HG03039 (cell line): Measurements from ENCODE around the gene DAAM1.
A peak's percentile ranks its signal among the peaks of the same experiment; 100 is the strongest.

Source experiments
- ATAC-seq: cut with Tn5 transposase; IDR thresholded peaks from one replicate; pipeline ENCODE4 v1.9.1; 2021; ENCODE audit warnings: mild to moderate bottlenecking, moderate library complexity; ENCODE audit not compliant: unreplicated experiment

DAAM1 gene

DNA sequence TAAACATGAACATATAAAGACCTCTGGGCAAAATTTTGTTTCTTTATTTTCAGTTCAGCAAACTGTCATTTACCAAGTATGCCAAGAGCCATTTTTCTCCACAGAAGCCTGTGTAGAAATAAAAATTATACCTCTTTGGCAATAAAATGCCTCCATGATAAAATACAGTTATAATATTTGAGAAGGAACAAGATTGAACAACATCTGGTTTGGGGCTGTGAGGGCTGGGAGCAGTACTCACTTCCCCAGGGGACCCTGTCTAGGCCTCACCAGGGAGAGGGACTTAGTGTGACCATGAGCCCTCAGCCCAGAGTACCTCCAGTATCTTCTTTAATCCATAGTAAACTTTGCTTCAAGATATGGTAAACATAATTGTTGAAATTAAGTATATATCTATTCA is 65.1 kb downstream of the DAAM1 start:
- ATAC-seq, result no peak

DNA sequence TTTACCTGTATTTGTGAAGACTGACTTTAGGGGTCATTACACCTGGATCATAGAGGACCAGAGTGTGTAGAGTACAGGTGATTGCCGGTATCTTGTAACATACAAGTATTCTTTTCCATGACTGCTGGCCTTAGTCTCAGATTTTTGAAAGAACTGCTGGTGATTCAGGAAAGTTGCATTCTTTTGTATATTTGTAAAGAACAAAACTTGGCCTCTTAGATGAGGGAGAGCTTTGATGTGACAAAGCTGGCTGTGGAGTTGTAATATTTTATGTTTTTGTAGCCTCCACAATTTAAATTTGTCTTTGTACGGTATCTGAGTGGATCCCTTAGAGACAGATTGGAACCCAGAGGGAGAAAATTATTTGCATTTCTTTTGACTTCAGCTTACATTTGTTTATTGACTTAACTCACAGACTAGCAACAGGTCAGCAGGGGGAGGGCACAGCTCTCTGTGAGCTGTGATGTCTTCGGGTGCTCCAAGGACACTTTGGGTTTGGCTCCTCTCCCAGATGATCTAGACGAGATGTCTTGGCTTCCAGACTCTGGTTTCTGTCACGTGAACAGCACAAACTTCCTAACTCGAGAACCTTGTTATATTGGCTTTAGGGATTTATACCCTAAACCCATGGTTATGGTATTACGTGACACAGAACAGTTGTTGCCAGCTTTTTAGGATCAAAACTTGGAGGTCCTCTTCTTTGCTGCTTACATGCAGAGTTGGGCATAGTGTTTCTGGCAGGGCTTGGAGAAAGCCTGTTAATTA is 65.9 kb downstream of the DAAM1 start:
- no peak for ATAC-seq

DNA sequence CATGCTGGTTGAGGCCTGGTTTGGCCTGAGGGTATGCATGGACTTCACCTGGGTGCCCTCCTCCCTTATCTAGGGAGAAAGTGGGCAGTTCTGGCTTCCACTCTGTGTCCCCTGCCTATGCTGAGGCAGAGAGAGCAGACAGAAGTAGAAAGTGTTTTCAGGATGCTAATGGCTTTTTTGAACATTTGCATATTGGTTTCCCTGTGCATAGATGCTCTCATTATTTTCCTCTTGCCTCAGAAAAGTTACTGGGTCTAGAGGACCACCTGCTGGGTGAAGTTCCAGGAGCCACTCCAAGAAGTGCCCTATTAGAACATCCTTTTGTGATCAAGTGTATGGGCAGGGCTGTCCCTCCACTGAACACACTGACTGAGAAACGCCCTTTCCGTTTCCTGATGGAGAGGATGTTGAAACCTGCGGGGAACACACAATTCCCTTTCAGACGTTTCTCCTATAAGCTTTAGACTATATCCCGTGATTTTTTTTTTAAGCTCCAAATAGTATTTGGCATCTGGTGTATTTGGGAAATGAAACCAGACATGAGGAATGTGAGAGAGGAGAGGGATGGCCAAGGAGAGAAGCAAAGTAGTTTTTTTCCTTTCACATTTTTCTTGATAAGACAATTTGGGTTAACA is 66.6 kb downstream of the DAAM1 start:
- ATAC-seq, result peak; percentile 66

DNA sequence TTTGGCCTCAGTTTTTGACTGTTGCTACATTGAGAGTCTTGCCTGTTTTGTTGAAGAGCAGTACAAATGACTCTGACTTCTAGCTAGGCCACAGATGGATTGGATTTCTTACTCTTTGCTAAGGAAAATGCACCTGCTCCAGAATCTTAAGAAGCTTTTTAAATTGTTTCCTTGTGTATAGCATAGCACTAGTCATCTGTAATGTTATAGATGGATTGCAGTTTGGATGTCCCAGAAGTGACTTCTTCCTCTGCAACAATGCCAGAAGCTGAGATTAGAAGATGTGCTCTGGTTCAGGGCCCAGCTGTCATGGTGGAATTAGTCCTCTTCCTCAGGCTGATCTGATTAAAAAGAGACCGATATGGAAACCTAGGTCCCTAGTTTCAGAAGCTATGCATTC is 67.9 kb downstream of the DAAM1 start:
- ATAC-seq, result no peak

DNA sequence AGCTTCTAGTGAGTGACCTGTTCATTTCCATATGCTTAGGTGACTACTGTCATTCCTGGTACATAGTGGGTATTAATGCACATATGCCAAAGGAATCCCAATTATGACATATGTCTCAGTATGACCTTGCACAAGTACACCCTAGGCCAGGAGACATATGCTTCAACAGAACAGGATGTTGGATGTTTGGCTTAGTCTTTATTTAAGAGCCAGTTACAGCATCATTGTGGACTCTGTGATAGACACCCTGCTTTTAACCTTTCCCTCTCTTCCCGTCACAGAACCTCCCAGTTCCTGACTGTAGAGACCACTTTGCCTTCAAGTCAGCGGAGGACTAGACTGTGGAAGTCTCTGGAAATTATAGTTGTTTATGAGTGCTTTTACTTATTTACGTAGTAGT is 72.9 kb downstream of the DAAM1 start:
- no peak for ATAC-seq

DNA sequence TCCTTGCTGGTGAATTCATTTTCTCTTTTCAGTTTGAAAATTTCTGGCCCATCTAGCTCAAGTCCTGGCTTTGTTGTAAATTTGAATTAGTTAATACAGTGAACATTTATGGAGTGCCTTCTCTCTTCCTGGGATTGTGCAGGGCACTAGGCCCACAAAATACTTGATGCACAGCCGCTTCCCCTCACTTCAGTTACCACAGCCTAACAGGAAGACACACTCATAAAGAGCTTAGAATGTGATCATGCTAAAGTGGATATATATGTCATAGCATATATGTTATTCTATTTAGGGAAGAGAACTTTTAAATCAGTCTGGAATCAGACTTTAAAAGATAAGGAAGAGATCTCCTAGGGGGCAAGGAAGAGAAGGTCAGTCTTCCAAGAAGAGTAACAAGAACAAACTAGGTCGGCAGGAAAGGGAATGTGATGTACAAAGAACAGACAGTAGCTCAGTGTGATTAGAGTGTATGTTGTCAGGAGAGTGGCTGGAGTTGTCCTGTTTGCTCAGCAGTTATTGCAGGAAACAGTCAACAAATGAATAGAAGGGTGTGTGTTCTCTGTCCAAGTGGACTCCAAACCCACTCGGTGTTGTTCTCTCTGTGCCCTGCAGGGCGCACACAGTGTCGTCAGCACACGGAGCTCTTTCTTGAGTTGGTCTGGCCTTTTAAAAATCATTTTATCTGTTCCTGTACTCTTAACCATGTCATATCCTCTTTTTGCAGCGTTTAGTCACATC is 74.4 kb downstream of the DAAM1 start:
- no peak for ATAC-seq

DNA sequence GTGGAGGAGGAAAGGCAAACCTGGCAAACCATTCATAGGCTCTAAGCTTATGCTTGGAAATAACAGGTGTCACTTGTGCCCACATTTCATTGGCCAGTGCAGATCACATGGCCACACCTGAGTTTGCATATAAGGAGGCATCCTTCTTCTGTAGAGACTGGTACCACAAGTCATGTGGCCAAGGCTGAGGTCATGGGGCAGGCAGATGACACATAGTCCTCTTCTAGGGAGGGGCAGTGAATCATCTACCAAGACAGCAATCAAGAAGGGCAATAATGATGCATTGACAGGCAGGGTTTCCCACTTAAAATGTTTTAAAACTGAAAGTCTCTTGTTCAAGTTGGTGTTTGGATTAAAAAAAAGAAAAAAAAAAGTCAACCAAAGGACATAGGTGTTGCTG is 77.3 kb downstream of the DAAM1 start:
- ATAC-seq, result no peak

DNA sequence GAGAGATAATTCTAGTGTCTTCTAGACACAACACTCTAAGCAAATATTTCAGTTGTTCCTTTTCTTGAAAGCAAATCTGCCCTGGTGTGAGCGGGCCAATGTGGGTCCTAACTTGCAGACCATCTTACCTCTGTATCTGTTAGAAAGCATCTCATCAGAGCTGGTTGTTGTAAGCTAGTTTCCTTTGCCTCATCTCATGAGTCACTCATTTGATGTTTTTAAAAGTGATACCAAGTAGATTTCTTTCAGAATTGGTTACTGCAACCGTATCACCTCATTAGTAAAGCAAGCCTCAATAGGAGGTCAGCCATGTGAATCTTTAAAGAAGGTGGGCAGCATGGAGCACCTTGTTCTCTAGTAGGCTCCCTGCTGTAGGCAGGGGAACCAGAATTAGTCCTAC is 78.6 kb downstream of the DAAM1 start:
- ATAC-seq, result no peak

DNA sequence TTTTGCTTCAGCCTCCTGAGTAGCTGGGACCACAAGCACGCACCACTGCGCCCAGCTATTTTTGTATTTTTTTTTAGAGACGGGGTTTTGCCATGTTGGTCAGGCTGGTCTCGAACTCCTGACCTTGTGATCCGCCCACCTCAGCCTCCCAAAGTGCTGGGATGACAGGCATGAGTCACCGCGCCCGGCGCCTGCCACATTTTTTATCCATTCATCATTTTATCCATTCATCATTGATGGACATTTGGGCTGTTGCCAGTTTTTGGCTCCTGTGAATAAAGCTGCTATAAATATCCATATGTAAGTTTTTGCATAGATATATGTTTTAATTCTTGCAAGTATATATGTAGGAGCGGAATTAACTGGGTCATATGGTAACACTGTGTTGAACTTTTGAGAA is 79.5 kb downstream of the DAAM1 start:
- ATAC-seq, result no peak

DNA sequence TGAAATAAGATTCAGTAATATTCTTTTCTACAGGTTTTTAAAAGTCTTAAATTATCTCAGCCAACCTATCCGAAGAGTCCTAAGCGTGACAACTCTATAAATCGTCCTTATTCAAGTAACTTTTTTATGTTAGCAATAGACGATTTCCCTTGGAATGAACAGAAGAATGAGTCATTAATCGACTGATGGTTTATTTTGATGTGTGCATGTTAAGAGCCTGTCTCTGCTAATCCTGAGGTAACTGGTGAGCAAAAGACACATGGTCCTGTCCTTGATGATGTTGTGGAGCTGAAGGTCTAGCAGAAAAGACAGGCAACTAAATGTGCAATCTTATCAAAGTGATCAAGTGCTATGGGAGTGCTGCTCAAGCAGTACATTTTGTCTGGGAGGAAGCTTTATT is 80.4 kb downstream of the DAAM1 start:
- ATAC-seq, result no peak

DNA sequence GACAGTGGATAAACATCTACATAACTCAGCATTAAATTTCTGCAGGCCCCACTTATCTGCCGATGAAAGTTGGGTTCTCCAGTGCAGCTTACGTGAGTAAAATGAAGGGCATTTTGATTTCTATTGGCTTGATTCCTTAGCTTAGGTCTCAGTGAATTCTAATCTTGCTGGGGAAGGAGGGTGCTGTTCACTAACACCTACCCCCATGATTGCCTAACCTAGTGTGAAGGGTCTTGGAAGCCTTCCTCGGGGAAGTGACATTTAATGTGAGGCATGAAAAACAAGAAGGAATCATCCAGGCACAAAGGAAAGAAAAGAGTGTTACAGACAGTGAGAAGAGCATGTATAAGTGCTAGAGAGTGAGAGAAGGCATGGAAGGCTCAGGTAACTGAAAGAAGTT is 81.0 kb downstream of the DAAM1 start:
- ATAC-seq, result no peak

DNA sequence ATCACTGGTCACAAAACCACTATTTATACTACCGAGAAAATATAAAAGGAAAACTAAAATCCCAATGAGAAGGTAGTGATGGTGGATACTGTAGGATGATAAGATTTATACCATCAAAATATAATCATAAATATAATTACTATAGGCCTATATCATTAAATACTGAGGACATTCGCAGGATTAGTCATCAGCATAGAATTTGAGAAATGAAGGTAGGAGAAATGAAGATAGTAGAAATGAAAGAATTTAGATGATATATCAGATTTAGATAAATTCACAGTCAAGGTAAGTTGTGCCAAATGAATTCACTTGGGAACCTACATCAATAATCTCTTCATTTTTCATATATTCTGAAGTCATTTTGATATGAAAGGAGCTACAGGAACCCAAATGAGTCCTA is 82.8 kb downstream of the DAAM1 start:
- ATAC-seq, result no peak

DNA sequence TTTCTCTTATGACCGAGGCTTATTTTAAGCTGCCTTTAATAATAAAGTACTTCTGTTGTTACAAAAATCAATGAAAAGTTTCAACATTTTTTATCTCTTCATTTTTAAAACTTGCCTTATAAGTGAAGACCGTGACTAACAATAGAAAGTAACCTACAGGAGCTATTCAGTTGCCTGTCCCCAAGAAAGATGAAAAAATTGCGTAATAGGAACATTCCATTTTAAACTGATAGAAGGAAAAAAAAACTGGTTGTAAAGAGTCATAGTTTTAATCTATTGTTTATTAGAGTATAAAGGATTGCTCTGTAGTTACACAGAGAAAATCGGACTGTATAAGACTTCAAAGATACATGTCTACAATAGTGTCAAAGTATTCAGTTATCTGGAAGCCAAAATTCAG is 83.3 kb downstream of the DAAM1 start:
- no peak for ATAC-seq

DNA sequence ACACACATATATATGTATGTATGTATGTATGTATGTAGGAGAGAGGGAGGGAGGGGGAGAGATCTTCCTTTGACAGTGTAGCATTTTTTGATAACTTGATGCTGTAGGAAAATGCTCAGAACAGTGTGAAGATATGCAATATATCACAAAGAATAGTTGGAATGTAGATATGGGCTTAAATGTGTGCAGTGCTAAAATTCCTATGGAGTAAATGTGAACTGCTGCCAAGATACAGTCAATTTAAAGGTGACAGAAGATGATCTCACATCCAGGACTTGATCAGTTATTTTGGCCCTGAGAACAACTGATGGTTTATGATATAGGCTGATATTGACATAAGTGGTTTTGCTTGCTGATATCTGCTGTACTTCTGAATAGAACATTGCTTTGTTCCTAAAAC is 84.2 kb downstream of the DAAM1 start:
- ATAC-seq, result no peak

DNA sequence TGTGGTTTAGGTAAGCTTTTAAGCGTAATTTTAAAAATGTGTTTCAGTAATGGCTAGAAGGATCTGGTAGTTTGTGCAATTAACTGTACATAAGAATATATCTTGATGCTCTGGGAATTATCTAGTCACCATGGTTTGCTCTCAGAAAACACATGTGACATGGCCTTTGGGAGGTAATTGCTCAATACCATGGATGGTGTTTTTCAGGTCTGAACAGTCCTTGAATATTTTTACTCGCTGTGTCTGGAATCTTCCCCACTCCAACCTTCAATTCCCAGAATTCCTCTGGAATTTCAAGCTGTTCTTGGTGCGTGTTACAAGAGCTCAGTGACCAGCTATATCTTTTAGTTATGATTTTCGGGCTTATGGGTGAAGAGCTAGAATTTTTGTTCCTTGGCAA is 85.3 kb downstream of the DAAM1 start:
- ATAC-seq, result no peak

DNA sequence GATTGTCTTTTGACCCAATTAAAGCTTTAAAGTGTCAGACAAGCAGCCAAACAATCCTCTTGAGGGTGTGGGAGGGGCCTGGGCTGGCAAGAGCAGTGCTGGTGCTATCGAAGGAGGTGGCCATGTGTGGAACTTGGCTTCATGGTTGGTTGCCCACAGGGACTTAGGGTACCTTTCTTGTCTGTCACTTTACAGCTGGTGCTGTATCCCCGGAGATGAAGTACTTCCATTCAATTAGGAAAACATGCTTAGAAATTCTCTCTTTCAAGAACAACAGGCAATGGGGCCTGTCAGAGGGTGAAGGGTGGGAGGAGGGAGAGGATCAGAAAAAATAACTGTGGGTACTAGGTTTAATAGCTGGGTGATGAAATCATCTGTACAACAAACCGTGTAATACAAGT is 86.5 kb downstream of the DAAM1 start:
- no peak for ATAC-seq

DNA sequence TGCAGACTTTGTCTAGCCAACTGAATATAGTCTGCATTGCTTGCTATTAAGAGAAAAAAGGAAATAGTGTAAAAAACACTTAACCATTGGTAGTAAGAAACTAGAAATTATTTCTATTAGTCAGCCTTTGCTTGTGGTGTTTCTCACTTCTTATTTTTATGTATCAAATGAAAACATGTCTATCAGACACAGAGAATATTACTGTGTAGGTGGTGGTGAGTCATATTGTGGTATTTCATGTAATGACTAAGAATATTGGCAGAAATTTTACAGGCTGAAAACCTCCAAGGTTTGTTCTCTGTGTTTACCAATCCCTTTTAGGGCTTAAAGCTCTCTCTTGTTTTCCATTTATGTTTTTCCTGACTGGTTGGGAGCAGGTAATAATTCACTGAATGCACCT is 87.2 kb downstream of the DAAM1 start:
- peak; percentile 89 for ATAC-seq

DNA sequence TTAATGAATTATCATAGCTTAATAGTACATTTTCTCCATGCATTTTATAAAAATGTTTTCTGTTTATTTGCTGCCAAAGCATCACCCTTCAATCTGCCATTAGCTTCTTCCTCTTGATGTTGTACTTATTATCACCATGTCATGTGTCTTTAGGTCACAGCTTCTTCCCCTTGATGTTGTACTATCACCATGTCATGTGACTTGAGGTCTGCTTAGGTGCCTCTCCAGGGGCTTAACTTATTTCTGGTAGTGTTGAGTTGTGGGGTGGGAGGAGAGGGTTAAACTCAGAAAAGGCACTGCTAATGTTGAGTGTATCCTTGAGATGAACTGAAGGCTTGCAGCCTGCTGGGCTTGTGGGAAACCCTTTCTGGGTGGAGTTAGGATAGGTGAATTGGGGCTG is 87.8 kb downstream of the DAAM1 start:
- ATAC-seq, result no peak

DNA sequence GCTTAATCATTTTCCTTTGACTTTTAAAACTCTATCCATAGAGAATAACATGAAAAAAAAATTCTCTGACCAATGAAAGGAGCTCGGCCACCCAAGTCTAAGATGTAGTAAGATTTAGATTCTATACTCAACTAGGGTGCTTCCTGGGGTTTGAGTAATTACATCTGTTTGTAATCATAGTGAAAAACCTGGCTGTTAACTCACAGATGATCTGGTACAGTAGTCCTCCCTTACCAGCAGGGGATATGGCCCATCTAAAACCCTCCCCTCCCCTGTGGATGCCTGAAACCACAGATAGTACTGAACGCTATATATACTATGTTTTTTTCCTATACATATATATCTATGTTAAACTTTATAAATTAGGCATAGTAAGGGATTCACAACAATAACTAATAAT is 89.2 kb downstream of the DAAM1 start:
- no peak for ATAC-seq

DNA sequence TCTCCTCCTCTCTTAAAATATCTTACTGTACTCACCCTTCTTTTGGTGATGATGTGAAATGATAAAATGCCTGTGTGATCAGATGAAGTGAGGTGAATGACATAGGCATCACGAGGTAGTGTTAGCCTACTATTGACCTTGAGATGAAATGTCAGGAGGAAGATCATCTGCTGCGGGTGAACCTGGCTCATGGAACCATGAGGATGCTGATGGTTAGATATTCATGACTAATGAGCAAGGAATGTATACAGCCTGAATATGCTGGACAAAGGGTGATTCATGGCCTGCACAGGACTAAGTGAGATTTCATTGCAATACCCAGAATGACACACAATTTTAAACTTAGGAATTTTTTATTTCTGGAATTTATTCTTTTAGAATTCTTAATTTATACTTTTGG is 89.6 kb downstream of the DAAM1 start:
- no peak for ATAC-seq

DNA sequence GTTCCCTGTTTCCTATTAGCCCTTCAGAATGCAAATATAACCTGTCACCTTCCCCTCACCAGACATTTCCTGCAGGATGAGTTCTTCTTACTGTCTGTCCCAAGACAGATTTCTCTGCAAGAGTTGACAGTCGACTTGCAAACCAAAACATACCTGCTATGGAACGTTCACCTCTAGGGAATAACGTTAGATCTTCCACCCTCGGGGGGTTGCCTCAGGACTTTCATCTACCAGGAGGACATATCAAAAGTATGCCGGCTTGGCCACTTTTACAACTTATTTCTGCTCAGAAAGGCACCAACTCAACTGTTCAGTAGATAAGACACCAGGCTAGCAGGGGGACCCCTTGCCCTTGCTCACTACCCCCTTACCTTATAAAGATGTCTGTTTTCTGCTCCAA is 92.5 kb downstream of the DAAM1 start:
- ATAC-seq, result no peak
